CD4-positive, alpha-beta T cell treated with Interleukin-21 for 1 hour (primary cell): Measurements from ENCODE around the gene CD164L2.
A peak's percentile ranks its signal among the peaks of the same experiment; 100 is the strongest.

ENCODE experiments used
- DNase-seq: peaks from one replicate; pipeline ENCODE4 v3.0.0-alpha.2; 2020

The CD164L2 gene

DNA sequence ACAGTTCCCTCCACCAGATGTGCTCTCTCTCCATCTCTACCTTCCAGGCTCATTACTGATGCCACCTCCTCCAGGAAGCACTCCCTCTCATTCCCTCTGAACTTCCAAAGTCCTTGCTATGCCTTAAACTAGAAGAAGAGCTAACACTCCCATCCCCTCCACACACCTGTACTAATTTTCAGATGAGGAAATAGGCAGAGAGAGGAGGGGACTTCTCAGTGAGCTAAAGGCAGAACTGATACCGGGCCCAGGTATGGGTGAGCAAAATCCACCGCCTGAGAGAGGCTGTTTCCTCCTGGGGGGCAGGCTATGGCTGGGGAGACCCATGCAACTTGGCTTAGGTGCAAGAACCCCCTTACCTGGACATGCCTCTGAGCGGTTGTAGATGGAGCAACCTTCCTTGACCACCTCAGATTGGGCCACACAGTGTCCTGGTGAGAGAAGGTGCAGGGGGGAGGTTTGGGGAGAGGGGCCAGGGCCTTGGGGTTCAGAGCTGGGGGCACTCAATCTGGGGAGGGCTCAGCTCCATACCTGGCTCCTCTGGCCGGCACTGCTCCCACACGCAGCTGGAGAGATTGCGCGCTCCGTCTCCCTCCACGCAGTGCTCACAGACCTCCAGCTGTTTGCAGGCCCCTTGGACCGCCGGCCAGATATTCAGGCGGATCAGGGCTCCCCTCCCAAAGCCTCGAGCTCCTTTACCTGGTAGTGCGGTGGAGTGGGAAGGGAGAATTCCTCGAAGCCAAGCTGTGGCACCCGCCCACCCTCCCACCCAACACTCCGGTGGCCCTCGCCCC, 967 bp downstream of the CD164L2 start:
- DNase-seq: no peak

DNA sequence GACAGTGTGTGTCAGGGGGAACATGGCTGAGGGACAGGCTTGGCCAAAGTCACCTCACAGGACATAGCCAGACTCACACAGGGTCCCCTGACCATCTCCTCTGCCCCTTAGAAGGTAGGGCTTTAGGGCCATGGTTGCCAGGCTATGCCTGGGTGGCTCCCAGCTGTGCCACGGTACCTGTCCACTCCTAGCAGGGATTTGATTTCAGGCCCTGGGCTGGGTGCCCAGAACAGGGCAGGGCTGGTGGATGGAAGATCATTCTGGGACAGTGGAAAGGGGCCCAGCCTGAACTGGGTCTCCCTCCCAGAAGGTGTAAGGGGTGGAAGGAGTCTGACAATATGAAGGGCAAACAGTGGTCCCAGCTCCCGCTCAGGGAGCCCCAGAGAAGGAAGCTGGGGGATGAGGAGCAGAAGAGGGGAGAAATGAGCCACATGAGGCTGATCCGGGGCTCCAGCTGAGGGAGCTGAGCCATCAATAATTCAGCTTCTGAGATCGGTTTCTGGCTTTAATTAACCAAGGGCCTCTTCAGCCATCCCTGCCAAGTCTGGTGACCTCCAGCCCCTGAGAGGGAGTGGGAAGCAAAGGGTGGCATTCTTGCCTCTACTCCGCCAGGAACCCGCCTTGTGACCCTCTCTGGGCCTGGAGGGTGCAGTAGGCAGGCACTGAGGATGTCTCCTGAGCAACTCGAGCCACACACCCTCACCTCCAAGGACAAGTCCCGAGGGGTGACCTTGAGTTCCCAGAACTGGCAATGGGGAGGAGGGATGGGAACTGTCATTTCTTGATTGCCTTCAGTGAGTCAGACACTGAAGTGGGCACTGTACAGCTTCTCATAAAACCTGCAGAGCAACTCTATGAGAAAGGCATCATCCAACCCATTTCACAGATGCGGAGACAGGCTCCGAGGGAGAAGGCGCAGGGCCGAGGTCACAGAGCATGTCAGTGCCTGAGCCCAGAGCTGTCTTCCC, 2.1 kb downstream of the CD164L2 start:
- DNase-seq: no peak

DNA sequence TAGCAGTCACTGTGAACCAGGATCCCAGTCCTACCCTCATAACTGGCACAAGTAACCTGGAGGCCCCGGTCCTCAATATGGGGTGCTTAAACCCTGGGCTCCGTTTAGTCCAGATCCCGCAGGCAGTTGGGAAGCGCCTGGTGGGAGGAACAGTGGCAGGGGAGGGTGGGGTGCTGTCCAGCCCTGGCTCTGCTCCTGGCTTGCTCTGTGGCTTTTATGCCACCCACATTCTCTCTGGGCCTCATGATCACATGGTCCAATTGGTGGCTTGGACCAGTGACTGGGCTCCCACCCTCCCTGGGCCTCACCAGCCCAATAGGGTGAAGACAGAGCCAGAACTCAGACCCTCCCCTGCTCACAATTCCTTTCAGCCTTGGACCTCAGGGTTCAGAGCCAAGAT, 2.9 kb downstream of the CD164L2 start:
- no peak for DNase-seq

DNA sequence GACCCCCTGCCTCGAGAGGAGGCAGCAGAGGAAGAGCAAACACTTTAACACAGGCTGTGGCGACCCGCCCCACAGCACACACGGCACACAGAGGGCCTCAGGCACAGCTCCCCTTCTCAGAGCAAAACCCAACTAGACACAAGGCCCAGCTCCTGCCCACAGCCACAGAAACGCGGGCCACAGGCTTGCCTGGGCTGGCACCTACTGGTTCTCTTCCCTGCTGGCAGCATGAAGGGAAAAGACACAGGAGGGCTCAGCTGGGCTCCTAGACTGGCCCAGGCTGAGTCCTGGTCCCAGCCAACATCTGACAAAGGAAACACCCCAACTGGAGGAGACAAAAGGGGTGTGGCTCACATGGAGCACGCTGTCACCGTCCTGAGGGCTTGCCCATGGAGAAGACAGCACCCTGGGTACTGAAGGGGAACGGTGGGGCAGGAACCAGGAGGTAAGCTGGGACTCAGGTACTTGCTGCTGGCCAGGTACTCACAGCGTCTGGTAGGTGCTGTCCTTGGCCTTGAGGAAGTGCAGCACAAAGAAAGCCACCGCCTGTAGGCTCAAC, 3.5 kb downstream of the CD164L2 start:
- DNase-seq: no peak

DNA sequence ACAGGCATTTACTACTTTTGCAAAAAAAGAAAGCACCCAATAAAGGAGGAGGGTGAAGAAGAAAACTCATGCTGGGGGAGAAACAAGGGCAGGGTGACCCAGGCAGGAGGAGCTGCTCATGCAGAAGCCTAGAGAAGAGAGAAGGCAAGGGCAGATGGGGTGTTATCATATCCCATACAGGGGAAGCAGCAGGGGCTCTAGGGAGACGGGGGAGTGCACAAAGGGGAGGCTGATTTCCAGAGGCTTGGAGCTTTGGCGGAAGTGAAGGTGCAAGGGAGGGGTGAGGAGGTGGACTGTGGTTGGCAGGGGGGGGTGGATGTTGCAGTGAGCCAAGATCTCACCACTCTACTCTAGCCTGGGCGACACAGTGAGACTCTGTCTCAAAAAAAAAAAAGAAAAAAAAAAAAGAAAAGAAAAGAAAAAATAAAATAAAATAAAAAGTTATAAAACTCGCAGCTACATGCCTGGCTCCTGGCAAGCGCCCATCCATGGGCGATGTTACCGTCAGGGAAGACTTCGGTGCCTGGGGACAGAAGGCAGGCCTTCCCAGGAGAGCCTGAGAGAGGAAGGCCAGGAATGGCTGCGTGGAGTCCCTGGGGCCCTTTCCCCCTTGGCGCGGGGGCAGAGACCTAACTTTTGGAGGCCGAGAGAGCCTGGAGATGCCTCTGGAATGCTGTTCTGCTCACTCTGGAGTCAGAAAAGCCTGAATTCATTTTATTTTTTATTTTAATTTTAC, 5.2 kb downstream of the CD164L2 start:
- no peak for DNase-seq

DNA sequence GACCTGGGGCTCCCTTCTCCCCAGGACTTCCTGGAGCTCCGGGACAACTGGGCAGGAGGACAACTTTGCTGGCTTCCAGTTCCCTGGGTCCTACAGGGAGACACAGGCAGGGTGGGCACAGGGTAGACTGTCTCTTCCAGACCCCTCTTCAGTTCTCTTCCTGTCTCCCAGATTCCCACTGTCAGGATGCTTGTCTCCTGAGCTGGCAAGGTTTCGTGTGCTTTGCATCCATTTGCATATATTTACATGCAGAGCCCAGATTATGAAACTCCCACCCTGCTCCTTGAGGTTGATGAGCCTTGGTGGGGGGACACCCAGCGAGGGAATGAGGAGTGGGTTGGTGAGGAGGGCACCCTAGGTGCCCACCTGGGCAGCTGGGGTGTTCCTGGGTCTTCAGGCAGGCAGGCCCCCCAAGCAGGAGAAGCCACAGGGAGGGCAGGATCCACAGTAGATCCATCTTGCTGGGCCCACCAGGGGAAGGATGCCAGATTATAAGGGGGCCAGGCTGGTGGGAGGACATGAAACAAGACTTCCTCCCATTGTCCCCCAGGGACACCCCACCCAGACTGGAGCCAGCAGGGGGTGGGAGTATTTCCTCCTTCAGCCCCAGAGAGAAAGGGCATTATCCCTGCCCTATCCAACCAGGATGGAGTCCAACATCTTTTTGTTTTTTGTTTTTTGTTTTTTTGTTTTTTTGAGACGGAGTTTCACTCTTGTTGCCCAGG, 8.6 kb downstream of the CD164L2 start, which contains the start of gene FCN3:
FCN3 (minus strand) TSS at position 463 of the 725 bp plus-strand sequence; CDS start at position 457, 6 bp downstream.
- no peak for DNase-seq

DNA sequence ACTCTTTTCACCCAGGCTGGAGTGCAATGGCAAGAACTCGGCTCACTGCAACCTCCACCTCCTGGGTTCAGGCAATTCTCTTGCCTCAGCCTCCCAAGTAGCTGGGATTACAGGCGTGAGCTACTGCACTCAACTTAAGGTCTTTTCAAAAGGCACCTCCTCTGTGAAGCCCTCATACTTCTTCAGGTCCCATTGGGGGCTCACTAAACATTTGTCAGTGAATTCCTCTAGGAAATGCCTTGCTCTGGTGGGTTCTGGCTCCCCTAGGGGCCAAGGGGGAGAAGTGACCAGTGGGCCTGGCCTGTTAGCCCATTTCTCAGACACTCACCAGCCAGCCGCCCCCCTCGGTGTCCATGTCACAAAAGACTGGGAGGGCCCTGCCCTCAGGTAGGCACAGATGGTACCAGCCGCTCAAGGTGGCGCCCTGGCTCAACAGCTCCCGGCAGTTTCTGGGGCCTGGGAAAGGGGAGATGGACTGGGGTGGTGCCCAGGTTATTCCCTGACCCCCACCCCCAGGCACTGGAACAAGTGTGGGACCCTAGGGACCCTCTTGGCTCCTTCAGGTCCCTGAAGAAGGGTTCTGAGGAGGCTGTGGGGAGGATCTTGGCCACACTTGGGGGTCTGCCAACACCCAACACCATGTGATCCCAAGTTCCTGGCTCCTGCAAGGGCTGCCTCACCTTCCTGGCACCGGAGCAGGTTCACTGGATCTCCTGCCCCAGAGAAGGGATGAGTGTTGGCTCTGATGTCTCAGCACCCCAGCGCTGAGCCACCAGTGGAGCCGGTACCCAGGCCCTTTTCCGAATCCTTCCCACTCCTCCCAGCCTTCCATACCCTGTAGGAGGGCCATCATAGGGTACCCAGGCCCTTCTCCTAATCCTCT, 10.1 kb downstream of the CD164L2 start:
- no peak for DNase-seq

DNA sequence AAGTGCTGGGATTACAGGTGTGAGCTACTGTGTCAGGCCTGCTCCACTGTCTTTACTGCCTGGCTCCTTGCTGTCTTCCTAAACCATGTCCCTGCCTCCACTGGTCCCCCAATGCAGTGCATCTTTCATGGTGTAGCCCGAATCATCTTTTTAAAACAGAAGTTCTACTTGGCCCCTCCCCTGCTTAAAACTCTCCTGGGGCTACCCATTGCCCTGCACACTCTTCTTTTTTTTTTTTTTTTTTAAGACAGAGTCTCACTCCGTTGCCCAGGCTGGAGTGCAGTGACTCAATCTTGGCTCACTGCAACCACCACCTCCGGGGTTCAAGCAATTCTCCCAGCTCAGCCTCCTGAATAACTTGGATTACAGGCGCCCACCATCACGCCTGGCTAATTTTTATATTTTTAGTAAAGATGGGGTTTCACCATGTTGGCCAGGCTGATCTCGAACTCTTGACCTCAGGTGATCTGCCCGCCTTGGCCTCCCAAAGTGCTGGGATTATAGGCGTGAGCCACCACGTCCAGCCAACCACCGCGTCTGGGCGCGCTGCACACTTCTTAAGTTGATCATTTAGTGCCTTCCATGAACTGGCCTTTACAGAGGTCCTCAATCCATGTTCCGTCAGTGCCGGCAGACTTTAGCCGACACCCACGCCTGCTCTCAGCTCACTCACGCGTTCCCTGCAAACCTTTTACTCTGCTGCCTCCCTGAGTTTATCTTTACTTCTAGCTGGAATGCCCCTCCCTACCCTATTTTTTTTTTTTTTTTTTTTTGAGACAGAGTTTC, 10.9 kb downstream of the CD164L2 start:
- no peak for DNase-seq

DNA sequence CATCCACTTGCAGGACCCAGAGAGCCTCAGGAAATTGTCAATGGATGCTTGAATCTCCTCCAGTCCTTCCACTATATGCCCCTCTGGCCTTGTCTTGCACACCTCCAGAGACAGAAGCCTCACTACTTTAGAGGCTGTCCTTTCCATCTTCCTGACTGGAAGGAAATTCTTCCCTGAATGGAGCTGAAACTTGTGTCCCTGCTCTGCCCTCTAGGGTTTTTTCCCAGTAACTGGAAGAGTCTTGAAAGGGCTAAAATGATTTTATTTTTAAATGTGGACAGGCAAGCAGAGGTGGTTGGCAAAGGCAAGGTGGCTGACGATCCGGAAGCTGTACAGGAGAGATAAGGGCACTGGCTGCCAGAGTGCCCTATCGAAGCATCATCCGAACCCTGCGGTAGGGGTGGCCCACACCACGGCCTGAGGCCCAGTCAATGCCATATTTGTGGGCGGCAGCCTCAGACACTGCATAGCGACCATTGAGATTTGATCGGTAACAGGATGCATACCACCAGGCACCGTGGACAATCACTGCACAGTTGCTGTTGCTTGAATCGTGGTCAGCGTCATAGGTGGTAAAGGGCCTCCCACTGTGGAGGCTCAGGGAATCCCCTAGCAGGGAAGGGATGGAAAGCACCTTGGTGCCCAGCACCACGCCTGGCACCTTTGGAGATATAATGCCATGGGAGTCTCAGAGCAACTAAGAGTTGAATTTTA, 14.1 kb downstream of the CD164L2 start:
- no peak for DNase-seq

DNA sequence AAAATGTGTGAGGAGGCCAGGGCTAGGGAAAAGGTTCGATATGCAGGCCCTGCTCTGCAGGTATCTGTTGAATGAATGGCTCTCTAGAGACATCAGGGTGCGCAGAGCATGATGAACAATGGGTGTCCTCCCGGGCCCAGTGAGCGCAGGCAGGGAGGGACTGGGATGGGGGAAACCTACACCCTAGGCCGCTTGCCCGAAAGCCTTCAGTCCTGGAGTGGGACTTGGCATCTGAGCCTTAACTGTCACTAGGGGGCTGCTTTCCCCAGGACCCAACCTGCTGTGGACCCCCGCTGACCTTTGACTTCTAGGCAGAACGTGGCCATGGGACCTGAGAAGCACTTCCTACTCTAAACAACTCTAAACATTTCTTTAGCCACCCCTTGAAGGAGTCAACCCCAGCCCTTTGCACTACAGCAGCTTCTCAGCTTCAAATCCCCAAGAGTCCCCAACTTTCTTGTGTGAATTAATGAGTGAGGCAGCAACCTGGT, 15.9 kb downstream of the CD164L2 start:
- no peak for DNase-seq

DNA sequence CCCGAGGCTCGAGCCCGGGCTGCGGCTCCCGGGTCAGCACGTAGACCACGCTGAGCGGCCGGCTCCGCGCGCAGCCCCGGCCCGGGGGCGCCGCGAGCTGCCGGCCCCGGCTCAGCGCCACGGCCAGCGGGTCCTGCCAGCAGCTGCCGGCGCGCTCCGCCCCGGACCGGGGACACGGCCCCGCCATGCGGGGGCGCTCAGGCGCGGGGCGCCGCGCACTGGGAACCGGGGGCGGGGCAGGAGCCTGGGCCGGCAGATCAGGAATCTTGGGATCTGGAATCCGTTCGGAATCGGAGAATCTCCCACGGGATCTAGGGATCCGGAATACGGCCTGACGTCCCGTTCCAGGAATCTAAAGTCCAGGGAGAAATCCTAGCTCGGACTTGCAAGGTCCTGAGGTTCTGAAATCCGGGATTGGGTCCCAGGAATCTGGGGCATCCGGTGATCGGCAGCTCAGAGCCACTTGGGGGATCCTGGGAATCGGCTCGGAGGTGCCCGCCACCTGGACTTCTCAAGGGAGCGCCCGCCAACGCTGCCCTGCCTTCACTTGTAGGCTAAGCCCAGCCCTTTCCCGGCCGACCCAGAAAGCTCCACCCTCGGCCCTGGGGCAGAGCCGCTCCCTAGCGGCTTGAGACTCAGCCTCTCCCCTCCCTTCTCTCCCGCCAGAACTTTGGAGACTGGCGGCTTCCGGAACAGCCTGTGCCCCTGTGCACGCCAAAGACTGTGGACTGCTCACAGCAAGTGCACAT, 16.5 kb downstream of the CD164L2 start, which contains the start of gene MAP3K6:
MAP3K6 (minus strand) TSS at position 551 of the 749 bp plus-strand sequence; CDS start at position 187, 364 bp downstream.
- peak; percentile 38 for DNase-seq

DNA sequence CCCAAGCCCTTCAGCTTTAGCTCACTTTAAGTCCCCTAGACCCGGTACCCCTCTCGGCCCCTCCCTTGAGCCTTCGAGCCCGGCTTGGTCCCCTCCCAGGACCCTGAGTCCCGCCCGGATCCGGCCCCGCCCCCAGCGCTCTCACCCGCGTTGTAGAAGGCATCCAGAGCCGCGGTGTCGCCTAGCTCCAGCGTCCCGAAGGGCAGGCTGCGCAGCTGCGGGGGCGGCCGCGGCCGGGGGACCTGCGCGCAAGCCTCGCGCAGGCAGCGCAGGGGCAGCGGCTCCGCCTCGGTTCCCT, 17.1 kb downstream of the CD164L2 start:
- DNase-seq: peak; percentile 72

DNA sequence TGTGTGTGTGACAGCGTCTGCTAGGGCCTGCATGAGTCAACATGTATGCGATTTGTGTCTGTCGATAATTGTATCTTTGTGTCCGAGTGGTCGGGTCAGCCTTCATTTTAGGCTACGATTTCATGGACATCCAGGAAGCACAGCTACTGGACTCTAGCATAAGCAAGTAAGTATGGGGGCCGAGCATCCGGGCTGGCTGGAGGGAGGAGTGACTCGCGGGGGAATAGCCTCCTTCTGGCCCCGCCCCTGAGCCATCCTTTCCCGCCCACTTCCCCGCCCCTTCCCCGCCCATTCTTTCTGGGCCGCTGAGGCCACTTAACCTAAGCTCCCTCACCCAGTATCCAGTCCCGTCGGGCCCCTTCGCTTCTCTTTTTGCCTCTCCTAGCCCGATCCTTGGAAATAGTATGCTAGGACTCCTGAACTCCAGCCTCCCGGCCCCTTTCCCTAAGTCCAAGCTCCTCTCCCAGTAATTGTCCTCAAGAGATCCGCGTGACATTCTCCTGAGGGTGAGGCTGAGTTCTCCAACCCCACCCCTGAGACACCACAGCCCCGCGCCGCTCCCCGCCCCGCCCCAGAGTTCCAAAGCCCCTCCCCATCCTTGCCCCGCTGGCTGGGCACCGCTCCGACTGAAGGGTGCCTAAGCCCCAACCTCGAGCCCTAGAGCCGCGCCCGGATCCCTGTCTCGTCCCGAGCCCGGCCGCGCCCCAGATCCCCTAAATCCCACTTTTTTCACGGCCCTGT, 17.6 kb downstream of the CD164L2 start:
- DNase-seq: peak; percentile 82

DNA sequence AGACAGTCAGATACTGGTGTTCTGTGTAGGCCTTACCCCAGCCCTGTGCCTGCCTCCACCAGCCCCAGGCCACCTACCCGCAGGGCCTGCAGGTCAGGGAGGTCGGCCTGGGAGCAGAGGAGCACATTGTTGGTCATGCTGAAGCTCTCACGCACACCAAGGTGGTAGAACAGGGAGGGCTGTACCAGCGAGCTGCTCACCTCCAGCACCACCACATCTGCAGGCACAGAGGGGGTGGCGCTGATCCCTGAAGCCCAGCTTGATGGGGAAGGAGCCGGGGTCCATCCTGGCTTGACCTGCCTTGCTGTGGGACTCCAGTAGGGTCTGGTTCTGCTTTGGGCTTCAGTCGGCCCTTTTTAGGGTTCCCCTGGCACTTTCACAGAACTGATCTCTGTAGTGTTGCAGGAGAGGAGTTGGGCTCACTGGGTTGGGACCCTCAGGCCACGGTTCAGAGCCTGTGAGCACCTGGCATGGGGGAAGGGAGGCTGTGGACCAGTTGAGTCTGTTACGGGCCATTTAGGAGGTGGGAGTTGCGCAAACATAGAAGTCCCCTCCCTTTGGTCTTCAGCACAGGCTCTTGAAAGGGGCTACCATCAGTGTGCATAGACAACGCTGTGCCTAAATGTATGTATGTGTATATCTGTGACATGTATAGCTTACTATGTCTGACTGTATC, 18.3 kb downstream of the CD164L2 start:
- DNase-seq: no peak

DNA sequence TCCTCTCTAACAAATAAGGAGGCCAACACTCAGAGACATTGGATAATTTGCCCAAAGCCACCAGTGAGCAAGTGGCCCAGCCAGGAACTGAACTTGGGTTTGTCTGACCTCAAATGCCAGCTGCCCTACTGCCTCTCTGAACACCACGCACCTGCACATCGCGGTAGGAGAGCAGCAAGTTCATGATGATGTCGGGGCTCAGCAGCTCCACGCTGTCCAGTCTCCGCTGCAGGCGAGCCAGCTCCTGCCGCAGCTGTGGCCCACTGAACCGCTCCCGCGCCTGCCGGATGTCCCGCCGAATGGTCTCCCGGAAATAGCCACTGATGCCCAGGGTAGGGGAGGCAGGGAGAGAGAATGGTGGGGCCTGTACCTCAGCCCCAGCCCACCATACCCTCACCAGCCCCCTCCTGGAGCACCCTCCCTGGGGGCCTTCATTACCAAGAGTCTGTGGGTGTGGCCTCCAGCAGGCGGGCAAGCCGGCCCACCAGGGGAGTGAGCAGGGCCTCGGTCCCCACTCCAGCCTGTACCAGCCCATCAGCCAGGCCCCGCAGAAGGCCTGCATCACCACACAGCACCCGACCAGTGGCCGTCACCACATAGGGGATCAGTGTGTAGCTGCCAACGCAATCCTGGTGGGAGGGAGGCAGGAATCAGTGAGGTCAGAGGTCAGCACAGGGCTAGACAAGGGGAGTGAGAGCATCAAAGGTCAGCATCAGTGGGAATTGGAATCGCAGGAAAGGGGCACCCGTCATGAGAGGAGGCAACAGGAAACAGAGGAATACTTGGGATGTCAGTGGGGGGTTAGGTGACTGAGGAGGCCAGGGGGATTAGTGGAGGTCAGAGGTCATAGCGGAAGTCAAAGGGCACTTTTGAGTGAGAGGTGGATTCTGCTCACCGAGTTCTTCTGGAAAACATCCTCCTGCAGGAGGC, 19.1 kb downstream of the CD164L2 start:
- no peak for DNase-seq

DNA sequence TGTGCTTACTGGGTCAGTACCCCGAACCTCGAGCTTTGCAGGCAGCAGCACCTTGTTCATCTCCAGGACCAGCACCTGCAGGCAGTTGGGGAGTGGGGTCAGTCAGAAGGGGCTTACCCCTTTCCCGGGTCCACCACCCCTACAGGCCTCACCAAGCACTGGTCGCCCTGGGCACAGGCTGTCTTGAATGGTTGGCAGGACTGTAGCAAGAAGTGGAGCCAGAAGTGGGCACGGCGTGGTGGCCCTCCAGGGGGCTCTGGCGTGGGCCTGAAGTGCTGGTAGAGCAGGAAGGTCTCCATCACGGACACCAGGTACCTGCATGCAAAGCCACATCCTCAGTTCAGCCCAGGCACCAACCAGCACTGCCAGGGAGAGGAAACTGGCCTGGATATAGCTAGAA, 21.6 kb downstream of the CD164L2 start:
- no peak for DNase-seq
